ENCODE data around the gene GPR63.

GPR63 gene

DNA sequence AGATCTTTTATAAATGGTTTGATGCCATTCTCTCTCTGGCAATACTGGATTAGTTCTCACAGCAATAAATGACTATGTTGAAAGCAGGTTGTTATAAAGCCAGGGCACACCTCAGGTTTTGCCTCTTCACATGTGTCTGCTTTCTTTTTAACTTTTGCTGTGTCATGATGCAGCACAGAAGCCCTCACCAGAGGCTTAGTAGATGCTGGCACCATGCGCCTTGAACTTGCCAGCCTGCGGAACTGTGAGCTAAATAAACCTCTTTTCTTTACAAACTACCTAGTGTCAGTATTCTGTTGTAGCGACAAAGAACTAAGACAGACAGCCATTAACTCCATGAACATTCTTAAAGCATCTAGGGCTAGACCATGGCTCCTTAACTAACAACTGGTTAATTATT is 15.3 kb upstream of the GPR63 start:
- Histone ChIP-seq H3K9ac (ENCODE audit: low read length) (no peak overlapping the region), H3K9me3 (ENCODE audit: control insufficient read depth, low read length) (no peaks in the 10 kb centered on the region), H3K36me3 (ENCODE audit: control insufficient read depth, insufficient read depth, low read length) (no peaks in the 10 kb centered on the region), H3K4me1 (ENCODE audit: control insufficient read depth, insufficient read depth, low read length) (no peaks in the 10 kb centered on the region), H3K4me3 (ENCODE audit: low read length) (no peak overlapping the region), H3K27me3 (ENCODE audit: control insufficient read depth, insufficient read depth, low read length) (no peaks in the 10 kb centered on the region)

DNA sequence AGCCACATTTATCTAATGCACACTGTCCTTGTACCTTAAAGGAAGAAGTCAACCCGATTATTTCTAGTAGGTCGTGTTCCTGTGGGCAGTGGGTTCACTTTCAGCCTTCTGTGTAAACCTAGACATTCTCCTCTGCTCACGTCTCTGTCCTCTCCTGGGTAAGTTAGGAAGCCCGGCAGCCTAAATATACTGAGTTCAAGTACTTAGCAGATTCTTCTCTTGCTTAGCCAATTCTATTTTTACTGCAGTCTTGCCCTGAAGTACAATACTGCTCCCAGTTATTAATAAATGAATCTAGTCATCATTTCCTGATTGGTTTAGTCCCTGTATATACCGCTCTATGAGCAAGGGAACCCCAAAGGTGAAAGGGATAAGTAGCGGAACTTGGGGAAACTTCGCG is 14.6 kb upstream of the GPR63 start:
- no peak overlapping the region for H3K4me3 ChIP-seq (ENCODE audit: low read length)
- no peaks in the 10 kb centered on the region for H3K9me3 ChIP-seq (ENCODE audit: control insufficient read depth, low read length)
- no peak overlapping the region for H3K9ac ChIP-seq (ENCODE audit: low read length)
- H3K4me1 ChIP-seq (ENCODE audit: control insufficient read depth, insufficient read depth, low read length): no peaks in the 10 kb centered on the region
- H3K36me3 ChIP-seq (ENCODE audit: control insufficient read depth, insufficient read depth, low read length): no peaks in the 10 kb centered on the region
- no peaks in the 10 kb centered on the region for H3K27me3 ChIP-seq (ENCODE audit: control insufficient read depth, insufficient read depth, low read length)

- H3K4me3 ChIP-seq (ENCODE audit: low read length): no peak overlapping the region
- no peaks in the 10 kb centered on the region for H3K27me3 ChIP-seq (ENCODE audit: control insufficient read depth, insufficient read depth, low read length)
- H3K9me3 ChIP-seq (ENCODE audit: control insufficient read depth, low read length): no peaks in the 10 kb centered on the region
- no peaks in the 10 kb centered on the region for H3K4me1 ChIP-seq (ENCODE audit: control insufficient read depth, insufficient read depth, low read length)
- H3K9ac ChIP-seq (ENCODE audit: low read length): no peak overlapping the region
- no peaks in the 10 kb centered on the region for H3K36me3 ChIP-seq (ENCODE audit: control insufficient read depth, insufficient read depth, low read length)
These were observed 12.3 kb upstream of the GPR63 start for GRCh38 chr6:96849615-96850014.

DNA sequence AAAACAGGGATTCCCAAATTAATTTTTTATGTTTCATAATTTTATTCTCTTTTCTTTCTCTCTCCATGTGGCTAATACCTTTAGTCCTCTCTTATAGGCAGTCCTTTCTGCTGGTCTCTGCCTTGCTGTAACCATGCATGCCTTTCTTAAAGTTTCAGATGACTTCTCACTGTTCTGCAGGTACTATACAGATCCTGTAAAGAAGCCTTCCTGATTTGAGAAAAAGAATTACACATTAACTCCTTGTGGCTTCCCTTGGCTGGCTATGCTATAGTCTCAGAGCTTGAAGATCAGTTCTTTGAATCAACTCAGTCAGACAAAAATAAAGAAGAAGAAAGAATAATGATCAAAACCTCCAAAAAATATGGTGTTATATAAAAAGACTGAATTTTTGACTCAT is 7.3 kb upstream of the GPR63 start:
- Histone ChIP-seq H3K4me1 (ENCODE audit: control insufficient read depth, insufficient read depth, low read length) (no peaks in the 10 kb centered on the region), H3K36me3 (ENCODE audit: control insufficient read depth, insufficient read depth, low read length) (no peaks in the 10 kb centered on the region), H3K27me3 (ENCODE audit: control insufficient read depth, insufficient read depth, low read length) (no peaks in the 10 kb centered on the region), H3K9ac (ENCODE audit: low read length) (no peak overlapping the region), H3K9me3 (ENCODE audit: control insufficient read depth, low read length) (no peaks in the 10 kb centered on the region), H3K4me3 (ENCODE audit: low read length) (no peak overlapping the region)

- H3K4me3 ChIP-seq (ENCODE audit: low read length): no peak overlapping the region
- H3K36me3 ChIP-seq (ENCODE audit: control insufficient read depth, insufficient read depth, low read length): no peaks in the 10 kb centered on the region
- H3K27me3 ChIP-seq (ENCODE audit: control insufficient read depth, insufficient read depth, low read length): peaks cover 17% of the 10 kb centered on the region
- no peak overlapping the region for H3K9ac ChIP-seq (ENCODE audit: low read length)
- no peaks in the 10 kb centered on the region for H3K4me1 ChIP-seq (ENCODE audit: control insufficient read depth, insufficient read depth, low read length)
- no peaks in the 10 kb centered on the region for H3K9me3 ChIP-seq (ENCODE audit: control insufficient read depth, low read length)
These were observed 4.1 kb upstream of the GPR63 start for GRCh38 chr6:96841345-96841744.

DNA sequence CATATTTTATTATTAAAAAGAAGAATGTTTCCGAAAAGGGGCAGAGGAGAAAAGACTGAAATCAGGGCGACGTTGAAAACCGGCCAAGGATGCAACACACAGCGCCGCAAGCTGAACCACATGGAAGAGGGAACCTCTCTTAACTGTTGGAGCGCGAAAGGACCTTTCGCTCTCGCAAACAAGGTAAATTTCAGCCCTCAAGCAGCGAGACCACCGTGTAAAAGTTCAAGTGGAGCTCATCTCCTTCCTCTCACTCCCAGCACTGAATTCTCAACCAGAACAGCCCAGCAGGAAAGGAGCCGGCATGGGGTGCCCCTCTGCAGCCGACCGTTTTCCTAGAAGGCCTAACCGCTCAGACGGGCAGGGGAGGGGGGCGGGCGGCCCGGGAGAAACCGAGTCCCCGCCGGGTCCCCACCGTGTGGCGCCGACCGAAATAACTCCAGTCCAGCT is 621 bp downstream of the GPR63 start:
- Histone ChIP-seq H3K4me1 (ENCODE audit: control insufficient read depth, insufficient read depth, low read length) (no peaks in the 10 kb centered on the region), H3K9ac (ENCODE audit: low read length) (peak overlapping the region; percentile 65), H3K4me3 (ENCODE audit: low read length) (peak overlapping the region; percentile 49), H3K27me3 (ENCODE audit: control insufficient read depth, insufficient read depth, low read length) (peaks cover 19% of the 10 kb centered on the region), H3K9me3 (ENCODE audit: control insufficient read depth, low read length) (no peaks in the 10 kb centered on the region), H3K36me3 (ENCODE audit: control insufficient read depth, insufficient read depth, low read length) (no peaks in the 10 kb centered on the region)

- H3K36me3 ChIP-seq (ENCODE audit: control insufficient read depth, insufficient read depth, low read length): no peaks in the 10 kb centered on the region
- H3K4me3 ChIP-seq (ENCODE audit: low read length): no peak overlapping the region
- no peaks in the 10 kb centered on the region for H3K9me3 ChIP-seq (ENCODE audit: control insufficient read depth, low read length)
- H3K27me3 ChIP-seq (ENCODE audit: control insufficient read depth, insufficient read depth, low read length): peaks cover 19% of the 10 kb centered on the region
- H3K9ac ChIP-seq (ENCODE audit: low read length): no peak overlapping the region
- no peaks in the 10 kb centered on the region for H3K4me1 ChIP-seq (ENCODE audit: control insufficient read depth, insufficient read depth, low read length)
These were observed 3.2 kb downstream of the GPR63 start for GRCh38 chr6:96834070-96834469.

GRCh38 chr6:96832780-96833179 is 4.5 kb downstream of the GPR63 start:
- H3K36me3 ChIP-seq (ENCODE audit: control insufficient read depth, insufficient read depth, low read length): no peaks in the 10 kb centered on the region
- H3K4me1 ChIP-seq (ENCODE audit: control insufficient read depth, insufficient read depth, low read length): no peaks in the 10 kb centered on the region
- H3K9me3 ChIP-seq (ENCODE audit: control insufficient read depth, low read length): no peaks in the 10 kb centered on the region
- H3K9ac ChIP-seq (ENCODE audit: low read length): no peak overlapping the region
- peaks cover 12% of the 10 kb centered on the region for H3K27me3 ChIP-seq (ENCODE audit: control insufficient read depth, insufficient read depth, low read length)
- H3K4me3 ChIP-seq (ENCODE audit: low read length): no peak overlapping the region

GRCh38 chr6:96826865-96827264 is 10.4 kb downstream of the GPR63 start:
- H3K9ac ChIP-seq (ENCODE audit: low read length): no peak overlapping the region
- no peaks in the 10 kb centered on the region for H3K4me1 ChIP-seq (ENCODE audit: control insufficient read depth, insufficient read depth, low read length)
- H3K4me3 ChIP-seq (ENCODE audit: low read length): no peak overlapping the region
- no peaks in the 10 kb centered on the region for H3K9me3 ChIP-seq (ENCODE audit: control insufficient read depth, low read length)
- H3K27me3 ChIP-seq (ENCODE audit: control insufficient read depth, insufficient read depth, low read length): no peaks in the 10 kb centered on the region
- H3K36me3 ChIP-seq (ENCODE audit: control insufficient read depth, insufficient read depth, low read length): no peaks in the 10 kb centered on the region

DNA sequence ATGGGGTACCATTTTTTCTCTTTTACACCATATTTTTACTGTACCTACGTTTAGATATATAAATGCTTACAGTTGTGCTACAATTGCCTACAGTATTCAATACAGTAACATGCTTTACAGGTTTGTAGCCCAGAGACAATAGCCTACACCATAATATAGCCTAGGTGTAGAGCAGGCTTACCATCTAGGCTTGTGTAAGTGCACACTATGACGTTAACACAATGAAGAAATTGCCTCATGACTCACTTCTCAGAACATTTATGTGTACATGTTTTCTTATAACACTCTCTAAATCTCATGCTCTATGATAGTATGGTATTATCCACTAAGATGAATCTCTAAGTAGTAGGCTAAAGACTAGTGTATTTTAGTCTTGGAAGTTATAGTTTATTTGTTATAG is 13.5 kb downstream of the GPR63 start:
- H3K36me3 ChIP-seq (ENCODE audit: control insufficient read depth, insufficient read depth, low read length): no peaks in the 10 kb centered on the region
- no peak overlapping the region for H3K9ac ChIP-seq (ENCODE audit: low read length)
- no peak overlapping the region for H3K4me3 ChIP-seq (ENCODE audit: low read length)
- no peaks in the 10 kb centered on the region for H3K9me3 ChIP-seq (ENCODE audit: control insufficient read depth, low read length)
- no peaks in the 10 kb centered on the region for H3K4me1 ChIP-seq (ENCODE audit: control insufficient read depth, insufficient read depth, low read length)
- H3K27me3 ChIP-seq (ENCODE audit: control insufficient read depth, insufficient read depth, low read length): no peaks in the 10 kb centered on the region

DNA sequence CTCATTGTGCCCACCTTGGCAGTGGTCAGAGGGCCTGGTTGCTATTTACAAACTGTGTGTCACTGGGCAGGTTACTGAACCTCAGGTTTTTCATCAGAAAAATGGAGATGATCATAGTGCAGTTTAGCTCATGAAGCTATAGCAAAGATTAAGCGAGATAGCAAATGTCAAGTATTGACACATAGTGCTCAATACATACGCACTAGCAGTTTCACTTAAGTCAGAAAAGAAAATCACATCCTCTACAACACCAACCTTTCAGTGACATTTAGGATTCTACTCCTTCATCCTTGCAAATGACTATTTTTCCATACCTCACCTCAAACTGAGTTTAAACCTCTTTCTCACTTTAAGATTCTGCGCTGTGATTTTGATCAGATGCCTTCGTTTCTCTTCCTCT is 16.2 kb downstream of the GPR63 start:
- Histone ChIP-seq H3K9me3 (ENCODE audit: control insufficient read depth, low read length) (no peaks in the 10 kb centered on the region), H3K27me3 (ENCODE audit: control insufficient read depth, insufficient read depth, low read length) (no peaks in the 10 kb centered on the region), H3K9ac (ENCODE audit: low read length) (no peak overlapping the region), H3K4me3 (ENCODE audit: low read length) (no peak overlapping the region), H3K36me3 (ENCODE audit: control insufficient read depth, insufficient read depth, low read length) (no peaks in the 10 kb centered on the region), H3K4me1 (ENCODE audit: control insufficient read depth, insufficient read depth, low read length) (no peaks in the 10 kb centered on the region)

DNA sequence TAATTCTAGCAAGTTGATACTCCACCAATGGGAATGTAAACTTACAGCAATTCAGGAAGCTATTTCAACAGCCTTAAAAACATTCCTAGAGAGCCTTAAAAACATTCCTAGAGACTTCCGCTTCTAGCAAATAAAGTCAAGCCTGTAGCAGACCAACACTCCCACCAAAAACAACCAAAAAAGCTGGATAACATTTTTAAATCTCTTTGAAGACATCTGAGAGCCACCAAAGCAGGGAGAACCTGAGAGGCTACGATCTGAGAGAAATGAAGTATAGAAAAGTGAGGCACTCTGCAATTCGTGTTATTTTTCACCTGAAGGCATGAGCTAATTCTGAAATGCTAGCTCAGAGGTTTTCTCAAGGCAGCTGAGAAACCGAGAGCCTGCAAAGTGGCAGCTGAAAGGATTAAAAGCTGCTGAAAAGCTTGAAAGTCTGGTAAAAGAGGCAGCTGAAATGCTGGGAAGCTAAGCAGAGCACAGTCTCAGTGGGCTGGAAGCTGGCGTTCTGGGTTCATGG is 20.9 kb downstream of the GPR63 start:
- Histone ChIP-seq H3K36me3 (ENCODE audit: control insufficient read depth, insufficient read depth, low read length) (no peaks in the 10 kb centered on the region), H3K9me3 (ENCODE audit: control insufficient read depth, low read length) (no peaks in the 10 kb centered on the region), H3K27me3 (ENCODE audit: control insufficient read depth, insufficient read depth, low read length) (no peaks in the 10 kb centered on the region), H3K4me3 (ENCODE audit: low read length) (no peak overlapping the region), H3K4me1 (ENCODE audit: control insufficient read depth, insufficient read depth, low read length) (no peaks in the 10 kb centered on the region), H3K9ac (ENCODE audit: low read length) (no peak overlapping the region)

DNA sequence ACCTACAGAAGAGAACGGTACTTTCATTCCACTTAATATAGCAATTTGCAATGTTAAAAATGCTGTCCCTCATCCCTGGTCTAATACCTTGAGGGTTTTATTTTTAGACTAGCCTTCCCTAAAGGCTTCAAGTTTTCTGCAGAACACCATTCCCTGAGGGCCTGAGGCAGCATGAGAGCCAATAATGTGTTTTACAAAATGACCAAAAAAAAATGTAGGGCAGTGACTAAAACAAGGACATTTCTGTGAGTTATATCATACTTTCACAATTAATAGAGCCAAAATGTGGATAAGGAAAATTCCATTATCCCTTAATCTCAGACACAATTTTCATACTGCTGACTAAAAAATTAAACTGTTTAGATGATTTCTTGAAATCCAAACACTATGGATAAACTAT is 22.7 kb downstream of the GPR63 start:
- no peak overlapping the region for H3K4me3 ChIP-seq (ENCODE audit: low read length)
- no peak overlapping the region for H3K9ac ChIP-seq (ENCODE audit: low read length)
- no peaks in the 10 kb centered on the region for H3K27me3 ChIP-seq (ENCODE audit: control insufficient read depth, insufficient read depth, low read length)
- H3K36me3 ChIP-seq (ENCODE audit: control insufficient read depth, insufficient read depth, low read length): no peaks in the 10 kb centered on the region
- no peaks in the 10 kb centered on the region for H3K9me3 ChIP-seq (ENCODE audit: control insufficient read depth, low read length)
- H3K4me1 ChIP-seq (ENCODE audit: control insufficient read depth, insufficient read depth, low read length): no peaks in the 10 kb centered on the region

All from mucosa of stomach (tissue), 1 donor.